Natural killer cell (primary cell): Measurements from ENCODE around the gene GOLGA8S. TPM values are rescaled to one million over a fixed set of nuclear protein-coding genes. Genes with fewer than 3 reads are reported as not detected.
"Not testable (repeated sequence)": the region's sequence is repeated elsewhere in the genome, so short reads cannot be mapped to it uniquely, and the experiment has no call there.

Source experiments
- ATAC-seq, 3 donors: fragments of 150-1000 bp in 2 of 3; fragments of 200-7000 bp in 1 of 3; cut with Tn5 transposase; 1 replicate in 1 of 3; 2 replicates in 2 of 3; pipeline ENCODE4 v1.10.0; 2021; ENCODE audit warnings: mild to moderate bottlenecking in 2 of 3, moderate library complexity in 2 of 3
- DNase-seq, 2 donors: peaks; one replicate each; pipeline versions ENCODE4 v3.0.0 to v3.0.0-alpha.2; 2013 to 2021; ENCODE audit warnings: mixed read lengths in 1 of 2
- H3K27ac ChIP-seq: one replicate; pipeline ENCODE4 v1.5.1; 2013; ENCODE audit warnings: mild to moderate bottlenecking, low read length
- H3K27me3 ChIP-seq: one replicate; pipeline ENCODE4 v1.6.1; 2013; ENCODE audit warnings: low read length; ENCODE audit not compliant: control insufficient read depth, insufficient read depth
- H3K36me3 ChIP-seq: one replicate; pipeline ENCODE4 v1.6.1; 2013; ENCODE audit warnings: low read length; ENCODE audit not compliant: control insufficient read depth, insufficient read depth
- H3K4me1 ChIP-seq: one replicate; pipeline ENCODE4 v1.6.1; 2013; ENCODE audit warnings: low read length; ENCODE audit not compliant: control insufficient read depth, insufficient read depth
- H3K4me3 ChIP-seq: one replicate; pipeline ENCODE4 v1.5.1; 2013; ENCODE audit warnings: low read length
- H3K9me3 ChIP-seq: one replicate; pipeline ENCODE4 v1.6.1; 2013; ENCODE audit warnings: low read length; ENCODE audit not compliant: control insufficient read depth, insufficient read depth
- H3K27ac Mint-ChIP-seq, 2 donors: one replicate each; pipeline ENCODE4 v1.8.0; 2022; ENCODE audit warnings: mild to moderate bottlenecking in 2 of 2, mixed read lengths in 2 of 2, moderate library complexity in 1 of 2
- H3K27me3 Mint-ChIP-seq, 2 donors: one replicate each; pipeline ENCODE4 v1.8.0; 2022; ENCODE audit warnings: low read depth in 2 of 2, mixed read lengths in 2 of 2
- H3K36me3 Mint-ChIP-seq: one replicate; pipeline ENCODE4 v1.8.0; 2022; ENCODE audit warnings: mixed read lengths
- H3K4me1 Mint-ChIP-seq, 2 donors: one replicate each; pipeline ENCODE4 v1.8.0; 2022; ENCODE audit warnings: mixed read lengths in 2 of 2
- H3K4me3 Mint-ChIP-seq: one replicate; pipeline ENCODE4 v1.8.0; 2022; ENCODE audit warnings: mild to moderate bottlenecking, moderate library complexity, mixed read lengths
- H3K9me3 Mint-ChIP-seq, 2 donors: one replicate each; pipeline ENCODE4 v1.8.0; 2022; ENCODE audit warnings: mixed read lengths in 2 of 2
- WGBS: methylation state at CpG from one replicate; pipeline ENCODE4 v1.1.7; 2013; ENCODE audit warnings: missing lambda C conversion rate; ENCODE audit not compliant: insufficient coverage; 5-methylcytosine and 5-hydroxymethylcytosine counted together
- intact Hi-C: fragments of 100-400 bp; cut with micrococcal nuclease; formaldehyde crosslinking; loops from one replicate; pipeline ENCODE4 v1.14.2; 2022
- total RNA-seq, 4 donors: library from RNA; stranded (reverse); fragments of 120-200 nt in 1 of 4; gene quantifications; one replicate each; pipeline versions ENCODE4 v1.2.3 to v1.2.4, GENCODE V29; 2013 to 2022
- TF ChIP-seq, protein P1 (sequence below): fragments of 200-600 bp; IDR thresholded peaks from one replicate; pipeline ENCODE4 v1.8.0; 2022; ENCODE audit warnings: antibody characterized with exemption

Gene GOLGA8S
- total RNA-seq, 3 donors from 2014 or later (not counting 1 experiment from before 2014, with no cell fraction given), result 2.3 to 6.0 (median 2.8) TPM

DNA sequence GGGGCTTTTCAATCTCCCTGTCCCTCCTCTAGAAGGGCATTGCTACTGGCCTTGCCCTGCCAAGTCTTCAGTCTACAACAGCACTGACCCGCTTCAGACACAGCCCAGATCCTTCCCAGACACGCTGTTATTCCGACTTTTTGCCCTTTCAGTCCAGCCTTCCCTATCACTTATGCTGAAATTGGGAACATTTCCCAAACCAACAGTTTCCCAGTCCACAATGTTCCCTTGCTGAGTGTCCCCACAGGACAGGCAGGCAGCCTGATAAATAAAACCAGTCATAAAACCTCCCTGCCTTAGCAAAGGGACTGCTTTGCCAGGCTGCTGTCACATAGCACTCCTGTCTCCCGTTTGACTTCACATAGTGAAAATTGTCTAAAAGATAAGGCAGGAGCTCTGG lies 49.0 kb downstream of the GOLGA8S start:
- no peak overlapping the region for H3K4me3 Mint-ChIP-seq
- no peaks in the 10 kb centered on the region for H3K36me3 Mint-ChIP-seq
- DNase-seq (no peak), ATAC-seq (no peak)
- no peaks in the 10 kb centered on the region for H3K27me3 ChIP-seq
- no peaks in the 10 kb centered on the region for H3K4me1 ChIP-seq
- no peak overlapping the region for H3K4me3 ChIP-seq
- H3K27ac Mint-ChIP-seq, result no peak overlapping the region
- H3K27me3 Mint-ChIP-seq, result peaks cover 0 to 3% of the 10 kb centered on the region in 2 donors
- 69% methylated on average over 4 of the region's 4 CpGs for WGBS
- no peaks in the 10 kb centered on the region for H3K4me1 Mint-ChIP-seq
- TF ChIP-seq, protein P1, sequence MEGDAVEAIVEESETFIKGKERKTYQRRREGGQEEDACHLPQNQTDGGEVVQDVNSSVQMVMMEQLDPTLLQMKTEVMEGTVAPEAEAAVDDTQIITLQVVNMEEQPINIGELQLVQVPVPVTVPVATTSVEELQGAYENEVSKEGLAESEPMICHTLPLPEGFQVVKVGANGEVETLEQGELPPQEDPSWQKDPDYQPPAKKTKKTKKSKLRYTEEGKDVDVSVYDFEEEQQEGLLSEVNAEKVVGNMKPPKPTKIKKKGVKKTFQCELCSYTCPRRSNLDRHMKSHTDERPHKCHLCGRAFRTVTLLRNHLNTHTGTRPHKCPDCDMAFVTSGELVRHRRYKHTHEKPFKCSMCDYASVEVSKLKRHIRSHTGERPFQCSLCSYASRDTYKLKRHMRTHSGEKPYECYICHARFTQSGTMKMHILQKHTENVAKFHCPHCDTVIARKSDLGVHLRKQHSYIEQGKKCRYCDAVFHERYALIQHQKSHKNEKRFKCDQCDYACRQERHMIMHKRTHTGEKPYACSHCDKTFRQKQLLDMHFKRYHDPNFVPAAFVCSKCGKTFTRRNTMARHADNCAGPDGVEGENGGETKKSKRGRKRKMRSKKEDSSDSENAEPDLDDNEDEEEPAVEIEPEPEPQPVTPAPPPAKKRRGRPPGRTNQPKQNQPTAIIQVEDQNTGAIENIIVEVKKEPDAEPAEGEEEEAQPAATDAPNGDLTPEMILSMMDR, result no peak
- H3K36me3 ChIP-seq, result no peaks in the 10 kb centered on the region
- no peaks in the 10 kb centered on the region for H3K9me3 ChIP-seq
- no peak overlapping the region for H3K27ac ChIP-seq
- H3K9me3 Mint-ChIP-seq, result no peaks in the 10 kb centered on the region
- intact Hi-C loops, result no loop called here

DNA sequence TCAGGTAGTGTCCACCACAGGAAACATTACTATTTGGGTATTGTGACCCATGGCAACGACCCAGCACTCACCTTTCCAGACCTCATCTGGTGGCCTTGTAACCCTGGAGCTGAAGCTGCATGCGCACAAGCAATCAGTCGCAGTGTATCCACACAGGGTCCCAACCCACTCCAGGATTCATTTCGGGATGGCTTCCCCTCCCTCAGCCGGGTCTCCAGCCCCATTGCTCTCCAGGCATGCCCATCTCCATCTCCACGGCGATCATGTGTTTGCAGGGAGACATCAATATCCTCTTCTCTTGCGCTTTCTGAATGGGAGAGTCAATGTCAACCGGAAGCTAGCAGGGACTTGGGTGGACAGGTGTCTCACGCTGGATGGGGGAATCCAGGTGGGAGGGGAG lies 57.3 kb downstream of the GOLGA8S start:
- Histone ChIP-seq H3K9me3 (no peaks in the 10 kb centered on the region), H3K36me3 (no peaks in the 10 kb centered on the region), H3K4me1 (no peaks in the 10 kb centered on the region), H3K27ac (no peak overlapping the region), H3K4me3 (no peak overlapping the region), H3K27me3 (no peaks in the 10 kb centered on the region)
- H3K9me3 Mint-ChIP-seq, result no peaks in the 10 kb centered on the region
- intact Hi-C loops, result no loop called here
- H3K27ac Mint-ChIP-seq, result no peak overlapping the region
- TF ChIP-seq, protein P1, result no peak
- H3K27me3 Mint-ChIP-seq, result no peaks in the 10 kb centered on the region
- ATAC-seq (no peak), DNase-seq (no peak)
- no peak overlapping the region for H3K4me3 Mint-ChIP-seq
- no peaks in the 10 kb centered on the region for H3K4me1 Mint-ChIP-seq
- no peaks in the 10 kb centered on the region for H3K36me3 Mint-ChIP-seq
- WGBS, result 81% methylated on average over 10 of the region's 10 CpGs

DNA sequence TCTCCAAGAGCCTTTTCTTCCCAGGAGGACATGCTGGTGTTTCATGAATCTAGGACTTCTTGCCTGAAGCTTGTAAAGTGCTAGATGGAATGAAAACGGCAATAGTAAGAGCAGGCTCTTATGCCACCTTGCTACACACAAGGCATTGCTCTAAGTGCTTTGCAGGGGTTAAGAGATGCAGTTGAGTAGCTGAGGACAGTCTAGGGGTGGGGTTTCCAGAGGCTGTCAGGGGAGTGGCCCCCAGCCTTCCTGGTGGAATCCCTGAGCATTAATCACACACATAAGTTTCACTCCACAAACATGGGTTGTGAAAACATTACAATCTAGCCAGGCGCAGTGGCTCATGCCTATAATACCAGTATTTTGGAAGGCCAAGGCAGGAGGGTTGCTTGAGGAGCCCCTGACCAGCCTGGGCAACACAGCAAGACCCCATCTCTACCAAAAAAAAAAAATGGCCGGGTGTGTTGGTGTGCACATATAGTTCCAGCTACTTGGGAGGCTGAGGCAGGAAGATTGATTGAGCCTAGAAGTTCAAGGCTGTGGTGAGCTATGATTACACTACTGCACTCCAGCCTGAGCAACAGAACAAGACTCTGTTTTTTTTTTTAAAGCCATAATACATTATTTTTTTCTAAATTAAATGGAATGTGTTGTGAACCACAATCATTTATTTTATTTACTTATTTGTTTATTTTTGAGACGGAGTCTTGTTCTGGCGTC lies 58.5 kb downstream of the GOLGA8S start:
- H3K27me3 Mint-ChIP-seq, DNase-seq, H3K4me1 Mint-ChIP-seq, H3K4me3 ChIP-seq, H3K4me1 ChIP-seq, H3K9me3 ChIP-seq, H3K27ac ChIP-seq, H3K36me3 Mint-ChIP-seq, H3K27ac Mint-ChIP-seq, H3K27me3 ChIP-seq, intact Hi-C loops, H3K4me3 Mint-ChIP-seq, H3K9me3 Mint-ChIP-seq, ATAC-seq, H3K36me3 ChIP-seq: not testable (repeated sequence)
- 82% methylated on average over 5 of the region's 5 CpGs for WGBS

Other genes with a start within 250 kb of the GOLGA8S start
- gene GOLGA6L1, start 217.9 kb upstream of the GOLGA8S start, total RNA-seq, result not detected
- gene GOLGA6L26, start 20.6 kb upstream of the GOLGA8S start, total RNA-seq, result not detected
- not detected for gene GOLGA6L2, start 92.5 kb downstream of the GOLGA8S start, total RNA-seq
- gene MKRN3, start 210.9 kb downstream of the GOLGA8S start, total RNA-seq, result 1 to 10 TPM in 2 of 3 donors, under 1 TPM in 1; 0.30 to 4.7 (median 1.8) TPM